HepG2 (cell line): ENCODE measurements around the gene RAB40C. TPM values are rescaled to one million over a fixed set of nuclear protein-coding genes. Genes with fewer than 3 reads are reported as not detected.
A peak's percentile ranks its signal among the peaks of the same experiment; 100 is the strongest.

Experiments used
- DR1 ChIP-seq: sonication (generic); formaldehyde crosslinking; IDR thresholded peaks from 2 replicates; pipeline ENCODE4 v1.8.0; 2021; ENCODE audit warnings: mild to moderate bottlenecking, missing genetic modification reagents, inconsistent platforms
- ELF1 ChIP-seq: sonication (generic); formaldehyde crosslinking; IDR thresholded peaks from 2 replicates; pipeline ENCODE4 v1.4.0; 2020; ENCODE audit warnings: missing genetic modification reagents
- FOSL2 ChIP-seq: sonication (generic); formaldehyde crosslinking; IDR thresholded peaks from 2 replicates; pipeline ENCODE4 v1.4.0; 2020; ENCODE audit warnings: missing genetic modification reagents
- PAX8 ChIP-seq: sonication (generic); formaldehyde crosslinking; IDR thresholded peaks from 2 replicates; pipeline ENCODE4 v1.8.0; 2022; ENCODE audit warnings: mild to moderate bottlenecking, missing genetic modification reagents, borderline replicate concordance
- ZNF569 ChIP-seq: sonication (generic); formaldehyde crosslinking; IDR thresholded peaks from 2 replicates; pipeline ENCODE4 v1.5.0; 2020; ENCODE audit warnings: mild to moderate bottlenecking, missing genetic modification reagents, moderate library complexity, borderline replicate concordance
- polyA plus RNA-seq, 8 experiments: library from polyadenylated mRNA; depleted of rRNA in 3 of 8; stranded (reverse) in 7 of 8; unstranded in 1 of 8; fragments of >200 nt; fragmentation: Illumina TruSeq in 4 of 8; extraction: Trizol in 4 of 8; gene quantifications; 2 replicates each; pipeline versions ENCODE4 v1.2.1 to v1.2.3, GENCODE V29; 2011 to 2016; ENCODE audit warnings: low read depth in 4 of 8, missing spikeins in 1 of 8, mixed read lengths in 1 of 8; ENCODE audit not compliant: insufficient read depth in 1 of 8
- total RNA-seq, 5 experiments: library from RNA; depleted of rRNA; stranded (reverse); fragments of >200 nt; fragmentation: Illumina TruSeq; extraction: Trizol; gene quantifications; 2 replicates each; pipeline ENCODE4 v1.2.3, GENCODE V29; 2016; ENCODE audit warnings: low read depth in 1 of 5
- TF ChIP-seq, protein P1 (sequence below): sonication (generic); formaldehyde crosslinking; IDR thresholded peaks from 2 replicates; pipeline ENCODE4 v1.4.0; 2020; ENCODE audit warnings: missing genetic modification reagents, borderline replicate concordance
- TF ChIP-seq, protein P2 (sequence below): sonication (generic); formaldehyde crosslinking; IDR thresholded peaks from 2 replicates; pipeline ENCODE4 v1.4.0; 2020; ENCODE audit warnings: missing genetic modification reagents
- TF ChIP-seq, protein P3 (sequence below): sonication (generic); formaldehyde crosslinking; IDR thresholded peaks from 2 replicates; pipeline ENCODE4 v1.5.1; 2020; ENCODE audit warnings: mild to moderate bottlenecking, missing genetic modification reagents, moderate library complexity
- TF ChIP-seq, protein P4 (sequence below): sonication (generic); formaldehyde crosslinking; IDR thresholded peaks from 2 replicates; pipeline ENCODE4 v1.5.0; 2020; ENCODE audit warnings: missing genetic modification reagents
- TF ChIP-seq, protein P5 (sequence below): sonication (generic); formaldehyde crosslinking; IDR thresholded peaks from 2 replicates; pipeline ENCODE4 v1.4.0; 2020; ENCODE audit warnings: missing genetic modification reagents, borderline replicate concordance

RAB40C gene
- total and polyA plus RNA-seq, 2 of the 13 experiments (the other 11 are each of a cell fraction or from before 2014, with no cell fraction given) = 7.7 to 11.5 TPM

DNA sequence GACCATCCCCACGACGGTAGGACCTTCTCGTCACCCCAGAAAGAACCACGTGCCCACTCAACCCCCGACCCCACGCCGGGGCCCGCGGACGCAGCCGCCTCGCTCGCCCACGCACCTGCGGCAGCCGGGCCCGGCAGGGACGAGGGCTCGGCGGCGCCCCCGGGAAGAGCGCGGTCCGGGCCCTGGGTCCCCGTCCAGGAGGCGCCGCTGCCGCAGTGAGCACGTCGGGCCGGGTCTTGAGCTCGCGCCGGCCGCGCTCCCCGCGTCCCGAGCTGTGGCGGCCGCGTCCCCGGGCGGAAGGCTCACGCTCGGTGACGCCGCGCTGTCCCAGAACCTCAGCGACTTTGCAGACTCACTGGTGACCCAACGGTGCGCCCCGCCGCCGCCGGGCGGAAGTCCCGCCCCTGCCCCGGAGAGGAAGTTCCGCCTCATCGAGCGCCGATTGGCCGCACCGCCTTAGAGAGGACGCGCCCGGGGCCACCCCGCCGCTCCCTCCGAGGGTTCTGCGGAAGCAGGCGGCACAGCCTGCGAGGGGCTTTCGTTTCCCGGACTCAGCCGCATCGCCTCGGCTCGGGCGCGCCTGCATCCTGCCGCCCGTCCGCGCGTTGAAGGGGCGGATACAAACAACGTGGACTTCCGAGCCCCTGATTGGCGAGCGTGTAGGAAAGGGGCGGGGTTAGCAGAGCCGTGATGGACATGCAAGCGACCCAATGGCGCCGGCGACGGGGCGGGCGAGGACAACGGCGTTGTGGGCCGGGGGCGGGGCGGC is 793 bp upstream of the RAB40C start (continued):
- TF ChIP-seq, protein P1, sequence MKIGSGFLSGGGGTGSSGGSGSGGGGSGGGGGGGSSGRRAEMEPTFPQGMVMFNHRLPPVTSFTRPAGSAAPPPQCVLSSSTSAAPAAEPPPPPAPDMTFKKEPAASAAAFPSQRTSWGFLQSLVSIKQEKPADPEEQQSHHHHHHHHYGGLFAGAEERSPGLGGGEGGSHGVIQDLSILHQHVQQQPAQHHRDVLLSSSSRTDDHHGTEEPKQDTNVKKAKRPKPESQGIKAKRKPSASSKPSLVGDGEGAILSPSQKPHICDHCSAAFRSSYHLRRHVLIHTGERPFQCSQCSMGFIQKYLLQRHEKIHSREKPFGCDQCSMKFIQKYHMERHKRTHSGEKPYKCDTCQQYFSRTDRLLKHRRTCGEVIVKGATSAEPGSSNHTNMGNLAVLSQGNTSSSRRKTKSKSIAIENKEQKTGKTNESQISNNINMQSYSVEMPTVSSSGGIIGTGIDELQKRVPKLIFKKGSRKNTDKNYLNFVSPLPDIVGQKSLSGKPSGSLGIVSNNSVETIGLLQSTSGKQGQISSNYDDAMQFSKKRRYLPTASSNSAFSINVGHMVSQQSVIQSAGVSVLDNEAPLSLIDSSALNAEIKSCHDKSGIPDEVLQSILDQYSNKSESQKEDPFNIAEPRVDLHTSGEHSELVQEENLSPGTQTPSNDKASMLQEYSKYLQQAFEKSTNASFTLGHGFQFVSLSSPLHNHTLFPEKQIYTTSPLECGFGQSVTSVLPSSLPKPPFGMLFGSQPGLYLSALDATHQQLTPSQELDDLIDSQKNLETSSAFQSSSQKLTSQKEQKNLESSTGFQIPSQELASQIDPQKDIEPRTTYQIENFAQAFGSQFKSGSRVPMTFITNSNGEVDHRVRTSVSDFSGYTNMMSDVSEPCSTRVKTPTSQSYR (CRISPR knock-in tag) = no peak
- TF ChIP-seq, protein P2, sequence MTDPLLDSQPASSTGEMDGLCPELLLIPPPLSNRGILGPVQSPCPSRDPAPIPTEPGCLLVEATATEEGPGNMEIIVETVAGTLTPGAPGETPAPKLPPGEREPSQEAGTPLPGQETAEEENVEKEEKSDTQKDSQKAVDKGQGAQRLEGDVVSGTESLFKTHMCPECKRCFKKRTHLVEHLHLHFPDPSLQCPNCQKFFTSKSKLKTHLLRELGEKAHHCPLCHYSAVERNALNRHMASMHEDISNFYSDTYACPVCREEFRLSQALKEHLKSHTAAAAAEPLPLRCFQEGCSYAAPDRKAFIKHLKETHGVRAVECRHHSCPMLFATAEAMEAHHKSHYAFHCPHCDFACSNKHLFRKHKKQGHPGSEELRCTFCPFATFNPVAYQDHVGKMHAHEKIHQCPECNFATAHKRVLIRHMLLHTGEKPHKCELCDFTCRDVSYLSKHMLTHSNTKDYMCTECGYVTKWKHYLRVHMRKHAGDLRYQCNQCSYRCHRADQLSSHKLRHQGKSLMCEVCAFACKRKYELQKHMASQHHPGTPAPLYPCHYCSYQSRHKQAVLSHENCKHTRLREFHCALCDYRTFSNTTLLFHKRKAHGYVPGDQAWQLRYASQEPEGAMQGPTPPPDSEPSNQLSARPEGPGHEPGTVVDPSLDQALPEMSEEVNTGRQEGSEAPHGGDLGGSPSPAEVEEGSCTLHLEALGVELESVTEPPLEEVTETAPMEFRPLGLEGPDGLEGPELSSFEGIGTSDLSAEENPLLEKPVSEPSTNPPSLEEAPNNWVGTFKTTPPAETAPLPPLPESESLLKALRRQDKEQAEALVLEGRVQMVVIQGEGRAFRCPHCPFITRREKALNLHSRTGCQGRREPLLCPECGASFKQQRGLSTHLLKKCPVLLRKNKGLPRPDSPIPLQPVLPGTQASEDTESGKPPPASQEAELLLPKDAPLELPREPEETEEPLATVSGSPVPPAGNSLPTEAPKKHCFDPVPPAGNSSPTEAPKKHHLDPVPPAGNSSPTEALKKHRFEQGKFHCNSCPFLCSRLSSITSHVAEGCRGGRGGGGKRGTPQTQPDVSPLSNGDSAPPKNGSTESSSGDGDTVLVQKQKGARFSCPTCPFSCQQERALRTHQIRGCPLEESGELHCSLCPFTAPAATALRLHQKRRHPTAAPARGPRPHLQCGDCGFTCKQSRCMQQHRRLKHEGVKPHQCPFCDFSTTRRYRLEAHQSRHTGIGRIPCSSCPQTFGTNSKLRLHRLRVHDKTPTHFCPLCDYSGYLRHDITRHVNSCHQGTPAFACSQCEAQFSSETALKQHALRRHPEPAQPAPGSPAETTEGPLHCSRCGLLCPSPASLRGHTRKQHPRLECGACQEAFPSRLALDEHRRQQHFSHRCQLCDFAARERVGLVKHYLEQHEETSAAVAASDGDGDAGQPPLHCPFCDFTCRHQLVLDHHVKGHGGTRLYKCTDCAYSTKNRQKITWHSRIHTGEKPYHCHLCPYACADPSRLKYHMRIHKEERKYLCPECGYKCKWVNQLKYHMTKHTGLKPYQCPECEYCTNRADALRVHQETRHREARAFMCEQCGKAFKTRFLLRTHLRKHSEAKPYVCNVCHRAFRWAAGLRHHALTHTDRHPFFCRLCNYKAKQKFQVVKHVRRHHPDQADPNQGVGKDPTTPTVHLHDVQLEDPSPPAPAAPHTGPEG (CRISPR knock-in tag) = no peak
- TF ChIP-seq, protein P3, sequence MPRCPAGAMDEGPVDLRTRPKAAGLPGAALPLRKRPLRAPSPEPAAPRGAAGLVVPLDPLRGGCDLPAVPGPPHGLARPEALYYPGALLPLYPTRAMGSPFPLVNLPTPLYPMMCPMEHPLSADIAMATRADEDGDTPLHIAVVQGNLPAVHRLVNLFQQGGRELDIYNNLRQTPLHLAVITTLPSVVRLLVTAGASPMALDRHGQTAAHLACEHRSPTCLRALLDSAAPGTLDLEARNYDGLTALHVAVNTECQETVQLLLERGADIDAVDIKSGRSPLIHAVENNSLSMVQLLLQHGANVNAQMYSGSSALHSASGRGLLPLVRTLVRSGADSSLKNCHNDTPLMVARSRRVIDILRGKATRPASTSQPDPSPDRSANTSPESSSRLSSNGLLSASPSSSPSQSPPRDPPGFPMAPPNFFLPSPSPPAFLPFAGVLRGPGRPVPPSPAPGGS (CRISPR knock-in tag) = no peak; the same call in 1 of the 2 replicates
- peak; percentile 69; the same call in 1 of the 2 replicates for TF ChIP-seq DR1 (CRISPR knock-in tag)
- TF ChIP-seq ZNF569 (CRISPR knock-in tag) = no peak
- peak; percentile 71 for TF ChIP-seq ELF1 (CRISPR knock-in tag)
- TF ChIP-seq PAX8 (CRISPR knock-in tag) = peak; percentile 69; the same call in 1 of the 2 replicates
- TF ChIP-seq FOSL2 (CRISPR knock-in tag) = no peak
- TF ChIP-seq, protein P4, sequence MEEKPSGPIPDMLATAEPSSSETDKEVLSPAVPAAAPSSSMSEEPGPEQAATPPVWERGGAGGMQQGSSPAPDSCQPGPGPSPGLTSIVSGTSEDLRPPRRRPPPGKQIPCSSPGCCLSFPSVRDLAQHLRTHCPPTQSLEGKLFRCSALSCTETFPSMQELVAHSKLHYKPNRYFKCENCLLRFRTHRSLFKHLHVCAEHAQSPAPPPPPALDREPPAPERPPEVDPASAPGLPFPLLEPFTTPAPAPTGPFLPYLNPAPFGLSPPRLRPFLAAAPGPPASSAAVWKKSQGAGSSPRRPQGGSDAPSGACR = no peak
- TF ChIP-seq, protein P5, sequence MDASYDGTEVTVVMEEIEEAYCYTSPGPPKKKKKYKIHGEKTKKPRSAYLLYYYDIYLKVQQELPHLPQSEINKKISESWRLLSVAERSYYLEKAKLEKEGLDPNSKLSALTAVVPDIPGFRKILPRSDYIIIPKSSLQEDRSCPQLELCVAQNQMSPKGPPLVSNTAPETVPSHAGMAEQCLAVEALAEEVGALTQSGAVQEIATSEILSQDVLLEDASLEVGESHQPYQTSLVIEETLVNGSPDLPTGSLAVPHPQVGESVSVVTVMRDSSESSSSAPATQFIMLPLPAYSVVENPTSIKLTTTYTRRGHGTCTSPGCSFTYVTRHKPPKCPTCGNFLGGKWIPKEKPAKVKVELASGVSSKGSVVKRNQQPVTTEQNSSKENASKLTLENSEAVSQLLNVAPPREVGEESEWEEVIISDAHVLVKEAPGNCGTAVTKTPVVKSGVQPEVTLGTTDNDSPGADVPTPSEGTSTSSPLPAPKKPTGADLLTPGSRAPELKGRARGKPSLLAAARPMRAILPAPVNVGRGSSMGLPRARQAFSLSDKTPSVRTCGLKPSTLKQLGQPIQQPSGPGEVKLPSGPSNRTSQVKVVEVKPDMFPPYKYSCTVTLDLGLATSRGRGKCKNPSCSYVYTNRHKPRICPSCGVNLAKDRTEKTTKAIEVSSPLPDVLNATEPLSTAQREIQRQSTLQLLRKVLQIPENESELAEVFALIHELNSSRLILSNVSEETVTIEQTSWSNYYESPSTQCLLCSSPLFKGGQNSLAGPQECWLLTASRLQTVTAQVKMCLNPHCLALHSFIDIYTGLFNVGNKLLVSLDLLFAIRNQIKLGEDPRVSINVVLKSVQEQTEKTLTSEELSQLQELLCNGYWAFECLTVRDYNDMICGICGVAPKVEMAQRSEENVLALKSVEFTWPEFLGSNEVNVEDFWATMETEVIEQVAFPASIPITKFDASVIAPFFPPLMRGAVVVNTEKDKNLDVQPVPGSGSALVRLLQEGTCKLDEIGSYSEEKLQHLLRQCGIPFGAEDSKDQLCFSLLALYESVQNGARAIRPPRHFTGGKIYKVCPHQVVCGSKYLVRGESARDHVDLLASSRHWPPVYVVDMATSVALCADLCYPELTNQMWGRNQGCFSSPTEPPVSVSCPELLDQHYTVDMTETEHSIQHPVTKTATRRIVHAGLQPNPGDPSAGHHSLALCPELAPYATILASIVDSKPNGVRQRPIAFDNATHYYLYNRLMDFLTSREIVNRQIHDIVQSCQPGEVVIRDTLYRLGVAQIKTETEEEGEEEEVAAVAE (CRISPR knock-in tag) = no peak
